Neural cell (in vitro differentiated cells): ENCODE measurements around the gene SAMD4A. TPM values are rescaled to one million over a fixed set of nuclear protein-coding genes. Genes with fewer than 3 reads are reported as not detected.

Experiments
- H2AFZ ChIP-seq: fragments of 200-600, 300-800 bp; sonication (generic), shearing (Covaris generic); 2 replicates; pipeline ENCODE4 v1.6.0; 2014; ENCODE audit warnings: low read depth, mild to moderate bottlenecking, antibody characterized with exemption, low read length, moderate library complexity
- H3F3A ChIP-seq: fragments of 200-600 bp; shearing (Covaris generic); 2 replicates; pipeline ENCODE4 v1.6.1; 2016; ENCODE audit warnings: mild to moderate bottlenecking, moderate library complexity, mixed read lengths, antibody characterized with exemption, low read length; ENCODE audit not compliant: insufficient read depth, poor library complexity, severe bottlenecking
- H3K27ac ChIP-seq: fragments of 200-600, 300-800 bp; sonication (generic), shearing (Covaris generic); 2 replicates; pipeline ENCODE4 v1.5.1; 2014; ENCODE audit warnings: mild to moderate bottlenecking, low read length, moderate library complexity
- H3K27me3 ChIP-seq: fragments of 300-800, 200-600 bp; sonication (generic), shearing (Covaris generic); 2 replicates; pipeline ENCODE4 v1.6.0; 2014; ENCODE audit warnings: mild to moderate bottlenecking, low read depth, low read length, moderate library complexity; ENCODE audit not compliant: insufficient read depth
- H3K36me3 ChIP-seq: fragments of 300-800, 200-600 bp; sonication (generic), shearing (Covaris generic); 2 replicates; pipeline ENCODE4 v1.5.1; 2014; ENCODE audit warnings: mild to moderate bottlenecking, antibody characterized with exemption, low read length, moderate library complexity; ENCODE audit not compliant: insufficient read depth
- H3K4me2 ChIP-seq: fragments of 300-800, 200-600 bp; sonication (generic), shearing (Covaris generic); 2 replicates; pipeline ENCODE4 v1.6.0; 2014; ENCODE audit warnings: mild to moderate bottlenecking, low read length
- H3K4me3 ChIP-seq: fragments of 300-800, 200-600 bp; sonication (generic), shearing (Covaris generic); 2 replicates; pipeline ENCODE4 v1.5.1; 2014; ENCODE audit warnings: mild to moderate bottlenecking, low read length, moderate library complexity
- H3K79me2 ChIP-seq: fragments of 200-600 bp; shearing (Covaris generic); replicated peaks from 2 replicates; pipeline ENCODE4 v1.6.0; 2014; ENCODE audit warnings: mild to moderate bottlenecking, low read length, moderate library complexity; ENCODE audit not compliant: insufficient read depth
- H3K9ac ChIP-seq: fragments of 300-800, 200-600 bp; sonication (generic), shearing (Covaris generic); 2 replicates; pipeline ENCODE4 v1.6.1; 2016; ENCODE audit warnings: mild to moderate bottlenecking, low read length, mixed read lengths
- H3K9me2 ChIP-seq: fragments of 200-600 bp; shearing (Covaris generic); 2 replicates; pipeline ENCODE4 v1.6.1; 2016; ENCODE audit warnings: mild to moderate bottlenecking, low read length, mixed read lengths; ENCODE audit not compliant: insufficient read depth
- H3K9me3 ChIP-seq: fragments of 200-600, 300-800 bp; sonication (generic), shearing (Covaris generic); 2 replicates; pipeline ENCODE4 v1.6.1; 2016; ENCODE audit warnings: mild to moderate bottlenecking, mixed run types, low read length, moderate library complexity, mixed read lengths
- H4K20me1 ChIP-seq: fragments of 200-600 bp; shearing (Covaris generic); 2 replicates; pipeline ENCODE4 v1.6.1; 2016; ENCODE audit warnings: mild to moderate bottlenecking, mixed run types; ENCODE audit not compliant: insufficient read depth
- EP300 ChIP-seq: fragments of 450-650 bp; conservative IDR thresholded peaks from 2 replicates; pipeline ENCODE4 v1.6.1; 2014; ENCODE audit warnings: antibody characterized with exemption, mild to moderate bottlenecking, moderate library complexity; ENCODE audit not compliant: poor library complexity, severe bottlenecking
- EZH2 ChIP-seq: fragments of 200-600, 300-800 bp; shearing (Covaris generic), sonication (generic); IDR thresholded peaks from 2 replicates; pipeline ENCODE4 v1.6.1; 2014; ENCODE audit warnings: antibody characterized with exemption, low read length, borderline replicate concordance, mild to moderate bottlenecking; ENCODE audit not compliant: insufficient read depth, poor library complexity, severe bottlenecking
- MXI1 ChIP-seq: fragments of 450-650 bp; conservative IDR thresholded peaks from 2 replicates; pipeline ENCODE4 v1.6.1; 2014; ENCODE audit warnings: antibody characterized with exemption, mild to moderate bottlenecking; ENCODE audit not compliant: poor library complexity, severe bottlenecking
- POLR2AphosphoS5 ChIP-seq: IDR thresholded peaks from 2 replicates; pipeline ENCODE4 v1.6.1; 2012
- RAD21 ChIP-seq: fragments of 450-650 bp; conservative IDR thresholded peaks from 2 replicates; pipeline ENCODE4 v1.6.1; 2014; ENCODE audit warnings: antibody characterized with exemption, mild to moderate bottlenecking, moderate library complexity
- REST ChIP-seq: IDR thresholded peaks from 2 replicates; pipeline ENCODE4 v1.6.1; 2012; ENCODE audit warnings: borderline replicate concordance
- SMC3 ChIP-seq: fragments of 450-650 bp; conservative IDR thresholded peaks from 2 replicates; pipeline ENCODE4 v1.6.1; 2014; ENCODE audit warnings: antibody characterized with exemption, mild to moderate bottlenecking, moderate library complexity; ENCODE audit not compliant: poor library complexity
- TAF1 ChIP-seq: IDR thresholded peaks from 2 replicates; pipeline ENCODE4 v1.6.1; 2012; ENCODE audit warnings: low read depth
- polyA plus RNA-seq: library from polyadenylated mRNA; depleted of rRNA; stranded (reverse); fragments of >200 nt; gene quantifications from 2 replicates; pipeline ENCODE4 v1.2.3, GENCODE V29; 2014
- TF ChIP-seq, protein P1 (sequence below): fragments of 450-650 bp; IDR thresholded peaks from 2 replicates; pipeline ENCODE4 v1.5.1; 2014; ENCODE audit warnings: antibody characterized with exemption, mild to moderate bottlenecking, moderate library complexity; ENCODE audit not compliant: poor library complexity, severe bottlenecking

SAMD4A gene
- polyA plus RNA-seq, 1 donor from 2014 or later = 1.0 TPM

DNA sequence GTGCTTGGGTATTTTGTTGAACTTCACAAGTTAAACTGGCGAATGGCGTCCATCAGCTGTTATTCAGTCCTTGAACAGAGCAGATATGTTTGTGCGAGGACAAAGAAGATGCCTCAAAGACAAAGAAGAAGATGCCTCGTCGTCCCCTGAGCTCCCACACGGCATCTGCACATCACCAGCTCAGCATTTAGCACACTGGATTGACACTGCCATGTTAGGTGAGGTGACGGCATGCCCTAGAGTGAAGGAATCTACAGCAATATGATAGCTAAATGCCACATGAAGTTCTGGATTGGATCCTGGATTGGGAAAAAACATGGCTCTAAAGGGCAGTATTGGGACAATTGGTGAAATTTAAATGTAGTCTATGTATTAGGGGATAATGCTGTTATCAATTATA is 15.4 kb downstream of the SAMD4A start:
- H3K4me3 ChIP-seq = no peak overlapping the region
- H3K36me3 ChIP-seq = no peaks in the 10 kb centered on the region
- TF ChIP-seq SMC3 (no peak), MXI1 (no peak), EP300 (no peak), RAD21 (no peak)
- no peaks in the 10 kb centered on the region for H3K9me2 ChIP-seq
- no peaks in the 10 kb centered on the region for H3K27me3 ChIP-seq
- H3K9me3 ChIP-seq = no peaks in the 10 kb centered on the region
- no peak overlapping the region for H3K4me2 ChIP-seq
- no peaks in the 10 kb centered on the region for H3F3A ChIP-seq
- H3K9ac ChIP-seq = no peak overlapping the region
- no peak overlapping the region for H3K27ac ChIP-seq
- H3K79me2 ChIP-seq = no peaks in the 10 kb centered on the region
- H4K20me1 ChIP-seq = no peaks in the 10 kb centered on the region
- H2AFZ ChIP-seq = no peak overlapping the region

DNA sequence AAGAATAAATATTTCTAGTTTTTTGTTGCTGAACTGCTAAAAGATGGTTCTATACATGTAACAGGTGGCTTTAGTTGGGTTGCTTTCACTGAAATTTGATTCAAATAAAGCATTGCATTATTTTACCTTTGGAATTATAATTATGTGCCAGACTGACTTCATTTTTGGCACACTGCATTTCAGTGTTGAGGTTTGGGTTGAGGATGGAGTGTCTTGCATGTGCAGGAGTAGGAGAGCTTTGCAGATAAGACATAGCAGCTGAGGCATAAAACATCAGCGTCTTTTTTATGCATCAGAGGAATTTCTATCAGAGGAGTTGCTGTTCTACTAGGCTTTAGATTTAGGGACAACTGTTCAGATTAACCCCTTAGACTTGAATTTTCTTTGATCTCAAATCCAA is 17.2 kb downstream of the SAMD4A start:
- TF ChIP-seq EZH2 = no peak
- TF ChIP-seq SMC3 = no peak
- TF ChIP-seq REST = no peak
- TF ChIP-seq, protein P1, sequence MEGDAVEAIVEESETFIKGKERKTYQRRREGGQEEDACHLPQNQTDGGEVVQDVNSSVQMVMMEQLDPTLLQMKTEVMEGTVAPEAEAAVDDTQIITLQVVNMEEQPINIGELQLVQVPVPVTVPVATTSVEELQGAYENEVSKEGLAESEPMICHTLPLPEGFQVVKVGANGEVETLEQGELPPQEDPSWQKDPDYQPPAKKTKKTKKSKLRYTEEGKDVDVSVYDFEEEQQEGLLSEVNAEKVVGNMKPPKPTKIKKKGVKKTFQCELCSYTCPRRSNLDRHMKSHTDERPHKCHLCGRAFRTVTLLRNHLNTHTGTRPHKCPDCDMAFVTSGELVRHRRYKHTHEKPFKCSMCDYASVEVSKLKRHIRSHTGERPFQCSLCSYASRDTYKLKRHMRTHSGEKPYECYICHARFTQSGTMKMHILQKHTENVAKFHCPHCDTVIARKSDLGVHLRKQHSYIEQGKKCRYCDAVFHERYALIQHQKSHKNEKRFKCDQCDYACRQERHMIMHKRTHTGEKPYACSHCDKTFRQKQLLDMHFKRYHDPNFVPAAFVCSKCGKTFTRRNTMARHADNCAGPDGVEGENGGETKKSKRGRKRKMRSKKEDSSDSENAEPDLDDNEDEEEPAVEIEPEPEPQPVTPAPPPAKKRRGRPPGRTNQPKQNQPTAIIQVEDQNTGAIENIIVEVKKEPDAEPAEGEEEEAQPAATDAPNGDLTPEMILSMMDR = no peak
- TF ChIP-seq TAF1 = no peak
- no peak for TF ChIP-seq RAD21
- TF ChIP-seq MXI1 = no peak
- TF ChIP-seq POLR2AphosphoS5 = no peak
- no peak for TF ChIP-seq EP300

DNA sequence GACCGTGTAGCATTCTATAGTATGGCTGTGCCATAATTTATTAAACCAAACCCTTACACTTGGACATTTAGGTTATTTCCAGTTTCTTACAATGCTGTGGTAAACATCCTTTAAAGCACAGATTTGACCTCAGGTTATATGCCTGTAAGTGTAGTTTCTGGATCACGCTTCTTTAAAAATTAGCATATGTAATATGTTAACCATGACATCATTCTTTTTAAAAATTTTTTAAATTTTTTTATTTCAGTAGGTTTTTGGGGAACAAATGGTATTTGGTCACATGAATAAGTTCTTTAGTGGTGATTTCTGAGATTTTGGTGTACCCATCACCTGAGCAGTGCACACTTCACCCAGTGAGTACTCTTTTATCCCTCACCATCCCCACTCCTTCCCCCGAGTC is 18.3 kb downstream of the SAMD4A start:
- H3K9me2 ChIP-seq = no peaks in the 10 kb centered on the region

More for the DNA sequence above, 17.2 kb downstream of the SAMD4A start:
- no peak overlapping the region for H3K4me3 ChIP-seq
- no peak overlapping the region for H2AFZ ChIP-seq
- no peak overlapping the region for H3K9ac ChIP-seq
- no peaks in the 10 kb centered on the region for H3K79me2 ChIP-seq
- no peaks in the 10 kb centered on the region for H3K36me3 ChIP-seq
- no peaks in the 10 kb centered on the region for H3K9me3 ChIP-seq
- no peaks in the 10 kb centered on the region for H4K20me1 ChIP-seq
- no peak overlapping the region for H3K27ac ChIP-seq
- no peaks in the 10 kb centered on the region for H3K9me2 ChIP-seq
- H3K4me2 ChIP-seq = no peak overlapping the region
- no peaks in the 10 kb centered on the region for H3F3A ChIP-seq
- H3K27me3 ChIP-seq = no peaks in the 10 kb centered on the region

More for the DNA sequence above, 18.3 kb downstream of the SAMD4A start:
- TF ChIP-seq MXI1 = no peak
- Histone ChIP-seq H2AFZ (no peak overlapping the region), H4K20me1 (no peaks in the 10 kb centered on the region), H3K9me3 (no peaks in the 10 kb centered on the region), H3K4me2 (no peak overlapping the region), H3F3A (no peaks in the 10 kb centered on the region), H3K27me3 (no peaks in the 10 kb centered on the region), H3K79me2 (no peaks in the 10 kb centered on the region), H3K4me3 (no peak overlapping the region), H3K27ac (no peak overlapping the region), H3K9ac (no peak overlapping the region), H3K36me3 (no peaks in the 10 kb centered on the region)
